Sigmoid colon (tissue), 7 donors: ENCODE results near the gene BANK1. TPM values are rescaled to one million over a fixed set of nuclear protein-coding genes. Genes with fewer than 3 reads are reported as not detected.

ENCODE experiments used
- DNase-seq: peaks from one replicate; pipeline ENCODE4 v3.0.0-alpha.2; 2019
- H3K27ac ChIP-seq, 4 donors: fragments of 200-600 bp; sonication (generic); one replicate each; pipeline ENCODE4 v1.5.1; 2016 to 2019; ENCODE audit warnings: mild to moderate bottlenecking in 1 of 4
- H3K27me3 ChIP-seq, 3 donors: fragments of 200-600 bp; sonication (generic); one replicate each; pipeline ENCODE4 v1.5.1; 2019; ENCODE audit warnings: mild to moderate bottlenecking in 1 of 3
- H3K36me3 ChIP-seq, 4 donors: fragments of 200-600 bp; sonication (generic); one replicate each; pipeline ENCODE4 v1.5.1; 2016 to 2019
- H3K4me1 ChIP-seq, 4 donors: fragments of 200-600 bp; sonication (generic); one replicate each; pipeline ENCODE4 v1.5.1; 2017 to 2019
- H3K4me3 ChIP-seq, 4 donors: fragments of 200-600 bp; sonication (generic); one replicate each; pipeline ENCODE4 v1.5.1; 2017 to 2019; ENCODE audit warnings: mild to moderate bottlenecking in 2 of 4, moderate library complexity in 1 of 4
- H3K9me3 ChIP-seq, 4 donors: fragments of 200-600 bp in 3 of 4; sonication (generic) in 3 of 4; one replicate each; pipeline versions ENCODE4 v1.5.1 to v1.6.1; 2013 to 2019
- EP300 ChIP-seq, 4 donors: sonication (generic); formaldehyde crosslinking; IDR thresholded peaks; one replicate each; pipeline ENCODE4 v1.6.1; 2017; ENCODE audit warnings: antibody characterized with exemption in 4 of 4
- POLR2A ChIP-seq, 2 donors: fragments of 450-650 bp; IDR thresholded peaks; one replicate each; pipeline ENCODE4 v1.6.1; 2016; ENCODE audit warnings: antibody characterized with exemption in 2 of 2, mild to moderate bottlenecking in 2 of 2, moderate library complexity in 2 of 2
- POLR2AphosphoS5 ChIP-seq, 4 donors: sonication (generic); formaldehyde crosslinking; IDR thresholded peaks; one replicate each; pipeline ENCODE4 v1.6.1; 2017; ENCODE audit warnings: antibody characterized with exemption in 4 of 4
- WGBS, 2 donors: extraction: QIAGEN DNeasy Blood & Tissue Kit; methylation state at CpG; one replicate each; pipeline ENCODE4 v1.1.7; 2013; 5-methylcytosine and 5-hydroxymethylcytosine counted together
- intact Hi-C: fragments of 100-400 bp; cut with DNase I; formaldehyde crosslinking; loops from one replicate; pipeline ENCODE4 v1.15.1; 2023
- polyA plus RNA-seq, 3 donors: library from polyadenylated mRNA; stranded (reverse); fragments of 200-250 nt; gene quantifications; one replicate each; pipeline ENCODE4 v1.2.3, GENCODE V29; 2013
- total RNA-seq, 4 donors: library from RNA; depleted of rRNA; stranded (reverse); fragments of >200 nt; gene quantifications; one replicate each; pipeline ENCODE4 v1.1.0, GENCODE V29; 2016
- TF ChIP-seq, protein P1 (sequence below), 4 experiments: fragments of 450-650 bp in 3 of 4; fragments of 200-600 bp in 1 of 4; IDR thresholded peaks; one replicate each; pipeline ENCODE4 v1.5.1; 2016 to 2019; ENCODE audit warnings: antibody characterized with exemption in 4 of 4, mild to moderate bottlenecking in 3 of 4, moderate library complexity in 2 of 4
- donor health status: healthy with polysubstance abuse.
- donor health status: Bipolar disorder and iron deficiency.
- donor health status: healthy.

BANK1 gene
- total and polyA plus RNA-seq, 7 donors, result 0.69 to 25.2 (median 1.2) TPM

DNA sequence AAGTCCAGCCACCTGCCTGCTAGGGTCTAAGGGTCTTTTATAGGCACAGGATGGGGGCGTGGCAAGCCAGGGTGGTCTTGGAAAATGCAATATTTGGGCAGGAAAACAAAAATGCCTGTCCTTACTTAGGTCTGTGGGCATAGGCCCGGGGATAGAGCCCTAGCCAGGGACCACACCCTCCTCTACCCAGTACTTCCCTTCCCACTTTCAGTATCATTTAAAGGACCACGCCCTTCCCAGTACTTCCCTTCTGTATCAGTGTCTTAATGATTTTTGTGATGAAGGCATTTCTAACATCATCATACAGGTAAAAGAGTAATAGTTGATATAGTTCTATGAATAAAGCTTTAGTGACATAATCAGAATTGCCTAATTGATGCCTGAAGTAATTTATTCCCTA is 11.4 kb downstream of the BANK1 start:
- no peaks in the 10 kb centered on the region for H3K9me3 ChIP-seq
- H3K27ac ChIP-seq, result no peak overlapping the region
- H3K4me3 ChIP-seq, result no peak overlapping the region
- no peaks in the 10 kb centered on the region for H3K36me3 ChIP-seq
- DNase-seq, result no peak
- WGBS, 2 donors, result 48 to 62% methylated on average over 3 of the region's 3 CpGs
- no peaks in the 10 kb centered on the region for H3K4me1 ChIP-seq
- TF ChIP-seq EP300 (IDR thresholded peaks at IDR 0.05) (no peak), POLR2A (IDR thresholded peaks at IDR 0.05) (no peak), POLR2AphosphoS5 (IDR thresholded peaks at IDR 0.05) (no peak)
- TF ChIP-seq, protein P1, sequence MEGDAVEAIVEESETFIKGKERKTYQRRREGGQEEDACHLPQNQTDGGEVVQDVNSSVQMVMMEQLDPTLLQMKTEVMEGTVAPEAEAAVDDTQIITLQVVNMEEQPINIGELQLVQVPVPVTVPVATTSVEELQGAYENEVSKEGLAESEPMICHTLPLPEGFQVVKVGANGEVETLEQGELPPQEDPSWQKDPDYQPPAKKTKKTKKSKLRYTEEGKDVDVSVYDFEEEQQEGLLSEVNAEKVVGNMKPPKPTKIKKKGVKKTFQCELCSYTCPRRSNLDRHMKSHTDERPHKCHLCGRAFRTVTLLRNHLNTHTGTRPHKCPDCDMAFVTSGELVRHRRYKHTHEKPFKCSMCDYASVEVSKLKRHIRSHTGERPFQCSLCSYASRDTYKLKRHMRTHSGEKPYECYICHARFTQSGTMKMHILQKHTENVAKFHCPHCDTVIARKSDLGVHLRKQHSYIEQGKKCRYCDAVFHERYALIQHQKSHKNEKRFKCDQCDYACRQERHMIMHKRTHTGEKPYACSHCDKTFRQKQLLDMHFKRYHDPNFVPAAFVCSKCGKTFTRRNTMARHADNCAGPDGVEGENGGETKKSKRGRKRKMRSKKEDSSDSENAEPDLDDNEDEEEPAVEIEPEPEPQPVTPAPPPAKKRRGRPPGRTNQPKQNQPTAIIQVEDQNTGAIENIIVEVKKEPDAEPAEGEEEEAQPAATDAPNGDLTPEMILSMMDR (IDR thresholded peaks at IDR 0.05), result no peak
- intact Hi-C loops, result no loop called here
- no peaks in the 10 kb centered on the region for H3K27me3 ChIP-seq

DNA sequence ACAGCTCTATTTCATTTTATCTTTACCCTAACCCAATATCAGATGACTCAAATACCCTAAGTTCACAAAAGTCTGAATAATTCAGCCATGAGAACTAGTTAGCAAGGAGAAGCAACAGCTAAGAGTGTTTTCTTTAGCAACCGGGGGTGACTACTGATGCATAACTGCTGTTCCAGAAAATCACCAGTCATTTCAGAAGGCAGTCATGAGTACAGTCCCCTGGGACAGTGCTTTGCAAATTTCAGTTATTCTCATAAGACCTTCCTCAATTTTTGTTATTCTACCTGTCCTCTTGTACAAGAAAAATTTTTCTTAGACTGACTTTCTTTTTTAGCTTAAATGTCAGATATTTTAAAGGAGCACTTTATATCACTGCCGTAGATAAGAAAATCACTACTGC is 16.4 kb downstream of the BANK1 start:
- no peak for DNase-seq
- no peaks in the 10 kb centered on the region for H3K36me3 ChIP-seq
- H3K9me3 ChIP-seq, result no peaks in the 10 kb centered on the region
- H3K4me1 ChIP-seq, result no peaks in the 10 kb centered on the region
- H3K27me3 ChIP-seq, result no peaks in the 10 kb centered on the region
- WGBS, 2 donors, result 21 to 49% methylated on average over 2 of the region's 2 CpGs
- no peak overlapping the region for H3K4me3 ChIP-seq
- intact Hi-C loops, result no loop called here
- H3K27ac ChIP-seq, result no peak overlapping the region
- TF ChIP-seq POLR2A (IDR thresholded peaks at IDR 0.05) (no peak), POLR2AphosphoS5 (IDR thresholded peaks at IDR 0.05) (no peak)

DNA sequence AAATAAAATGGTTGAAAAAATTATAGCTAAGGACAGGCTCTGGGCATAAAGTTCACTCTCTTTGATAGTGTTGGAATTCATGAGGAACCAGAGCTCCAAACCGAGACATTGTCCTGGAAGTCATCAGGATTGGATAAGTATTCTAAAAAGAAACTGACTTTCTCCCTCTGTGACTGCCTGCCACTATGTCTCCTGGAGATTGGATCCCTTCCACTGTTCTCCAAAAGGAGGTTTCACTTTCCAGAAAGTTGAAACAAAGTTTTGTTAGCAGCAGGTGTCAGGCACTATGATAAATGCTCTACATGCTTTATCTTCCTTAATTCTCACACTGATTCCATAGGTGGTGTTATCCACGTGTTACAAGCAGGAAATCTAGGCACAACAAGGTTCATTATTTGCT is 16.8 kb downstream of the BANK1 start:
- Histone ChIP-seq H3K9me3 (no peaks in the 10 kb centered on the region), H3K27ac (no peak overlapping the region), H3K4me1 (no peaks in the 10 kb centered on the region), H3K4me3 (no peak overlapping the region), H3K36me3 (no peaks in the 10 kb centered on the region), H3K27me3 (no peaks in the 10 kb centered on the region)
- 20 to 46% methylated on average over 2 of the region's 2 CpGs for WGBS, 2 donors
- TF ChIP-seq POLR2AphosphoS5 (IDR thresholded peaks at IDR 0.05) (no peak), POLR2A (IDR thresholded peaks at IDR 0.05) (no peak), EP300 (IDR thresholded peaks at IDR 0.05) (no peak)
- TF ChIP-seq, protein P1 (IDR thresholded peaks at IDR 0.05), result no peak
- no peak for DNase-seq
- intact Hi-C loops, result no loop called here

DNA sequence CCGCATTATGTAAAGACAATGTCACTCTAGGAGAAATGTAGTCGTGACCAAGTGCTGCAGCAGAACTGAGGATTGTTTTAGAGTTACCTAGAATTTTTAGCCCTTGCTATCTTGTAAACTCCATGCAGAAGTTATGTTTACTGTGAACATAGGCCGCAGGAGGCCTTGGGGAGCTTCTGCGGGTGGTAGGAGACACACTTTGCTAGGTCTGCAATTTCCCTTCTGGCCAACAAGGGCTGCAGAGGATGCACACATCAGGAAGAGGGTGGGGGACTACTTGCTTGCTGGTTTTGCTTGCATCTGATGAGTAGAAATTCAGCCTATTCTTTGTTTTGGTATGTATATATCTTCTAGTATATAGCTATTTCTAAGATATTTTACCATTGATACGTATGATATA is 23.1 kb downstream of the BANK1 start:
- no peak for DNase-seq
- H3K9me3 ChIP-seq, result no peaks in the 10 kb centered on the region
- H3K27ac ChIP-seq, result no peak overlapping the region
- TF ChIP-seq POLR2A (IDR thresholded peaks at IDR 0.05), result no peak
- no peak for TF ChIP-seq POLR2AphosphoS5 (IDR thresholded peaks at IDR 0.05)
- no peak for TF ChIP-seq EP300 (IDR thresholded peaks at IDR 0.05)
- TF ChIP-seq, protein P1 (IDR thresholded peaks at IDR 0.05), result no peak
- H3K27me3 ChIP-seq, result no peaks in the 10 kb centered on the region
- H3K36me3 ChIP-seq, result no peaks in the 10 kb centered on the region
- H3K4me1 ChIP-seq, result no peaks in the 10 kb centered on the region
- intact Hi-C loops, result no loop called here
- no peak overlapping the region for H3K4me3 ChIP-seq
- 66 to 93% methylated on average over 5 of the region's 5 CpGs for WGBS, 2 donors

DNA sequence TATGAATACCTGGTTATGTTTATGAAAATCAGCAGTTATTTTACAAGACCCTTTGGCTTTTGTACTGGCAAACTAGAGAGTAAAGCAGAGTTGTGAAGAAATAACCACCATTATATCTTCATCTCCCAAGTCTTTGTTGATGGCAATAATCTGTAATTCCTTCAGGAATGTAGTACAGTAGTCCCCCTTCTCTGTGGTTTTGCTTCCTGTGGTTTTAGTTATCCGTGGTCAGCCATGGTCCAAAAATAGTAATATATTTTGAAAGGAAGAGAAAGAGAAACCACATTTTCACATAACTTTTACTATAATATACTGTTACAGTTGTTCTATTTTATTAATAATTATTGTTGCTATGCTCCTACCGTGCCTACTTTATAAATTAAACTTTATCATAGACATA is 27.8 kb downstream of the BANK1 start:
- no peak for DNase-seq
- Histone ChIP-seq H3K9me3 (no peaks in the 10 kb centered on the region), H3K36me3 (no peaks in the 10 kb centered on the region), H3K4me3 (no peak overlapping the region), H3K27ac (no peak overlapping the region), H3K27me3 (no peaks in the 10 kb centered on the region), H3K4me1 (no peaks in the 10 kb centered on the region)
- TF ChIP-seq POLR2AphosphoS5 (IDR thresholded peaks at IDR 0.05), result no peak
- no peak for TF ChIP-seq EP300 (IDR thresholded peaks at IDR 0.05)
- TF ChIP-seq, protein P1 (IDR thresholded peaks at IDR 0.05), result no peak
- TF ChIP-seq POLR2A (IDR thresholded peaks at IDR 0.05), result no peak
- intact Hi-C loops, result no loop called here
- WGBS, 2 donors, result 28 to 66% methylated on average over 2 of the region's 2 CpGs
